ENCODE data around the gene SLF2. TPM values are rescaled to one million over a fixed set of nuclear protein-coding genes. Genes with fewer than 3 reads are reported as not detected.
A peak's percentile ranks its signal among the peaks of the same experiment; 100 is the strongest.

SLF2 gene
- total and polyA plus RNA-seq, 2 of the 13 experiments (the other 11 are each of a cell fraction or from before 2014, with no cell fraction given): 12.2 to 48.1 TPM

DNA sequence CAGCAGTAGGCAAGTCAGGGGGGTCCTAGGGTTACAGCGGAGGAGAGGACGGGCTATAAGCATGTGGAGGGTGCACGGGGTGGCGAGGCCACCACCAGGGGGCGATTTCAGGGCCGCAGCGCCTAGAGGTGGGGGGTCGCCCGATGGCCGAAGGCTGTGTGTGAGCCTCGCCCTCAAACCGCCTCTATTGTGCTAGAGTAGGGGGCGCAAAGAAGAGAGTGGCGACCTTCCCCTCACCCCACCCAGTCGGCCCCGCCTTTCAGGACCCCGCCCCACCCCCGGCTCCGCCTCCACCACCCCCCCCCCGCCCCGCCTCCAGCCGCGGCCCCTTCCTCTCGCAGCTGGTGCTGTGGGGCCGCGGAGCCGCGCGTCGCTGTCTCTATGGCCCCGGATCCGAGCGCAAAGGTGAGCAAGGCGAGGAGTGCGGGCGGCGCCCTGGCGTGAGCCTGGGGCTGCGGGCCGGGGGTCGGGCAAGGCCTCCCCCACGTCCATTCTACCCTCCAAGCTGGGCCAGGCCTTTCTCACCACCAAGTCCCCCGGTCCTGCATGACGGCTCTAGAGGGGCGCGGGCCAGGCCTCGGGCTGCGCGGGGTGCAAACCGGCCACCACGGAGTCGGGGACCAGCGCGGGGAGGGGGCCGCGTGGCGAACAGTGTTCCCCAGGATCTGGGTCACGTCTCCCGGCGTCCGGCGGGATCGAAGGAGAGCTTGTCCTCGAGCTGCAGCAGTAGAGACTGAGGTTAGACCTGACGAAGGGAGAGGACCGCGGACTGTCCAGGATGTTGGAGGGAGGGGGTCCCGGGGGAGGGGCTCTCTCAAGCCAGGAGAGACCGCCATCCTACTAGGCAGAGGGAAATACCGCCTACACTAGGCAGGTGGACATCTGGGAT lies 56.7 kb downstream of the SLF2 start, which contains the start of gene SEMA4G (continued):
- TF ChIP-seq ZNF615 (CRISPR knock-in tag; IDR thresholded peaks at IDR 0.05; ENCODE audit: borderline replicate concordance) (peak; percentile 65; the same call in 1 of the 2 replicates), RAD21 (CRISPR knock-in tag; IDR thresholded peaks at IDR 0.05) (peak; percentile 70), ZNF260 (CRISPR knock-in tag; IDR thresholded peaks at IDR 0.05; ENCODE audit: borderline replicate concordance, low read depth) (no peak), HNF4G (IDR thresholded peaks at IDR 0.05; ENCODE audit: borderline replicate concordance, low read depth, low read length) (peak; percentile 40; the same call in 1 of the 2 replicates), HNF4G (CRISPR knock-in tag; IDR thresholded peaks at IDR 0.05; ENCODE audit: borderline replicate concordance, low read depth) (no peak), ZNF296 (CRISPR knock-in tag; conservative IDR thresholded peaks at IDR 0.05) (0 out of 2 replicates have a peak, but pooled peaks have one; percentile 47), ZNF792 (CRISPR knock-in tag; IDR thresholded peaks at IDR 0.05) (no peak; the same call in 1 of the 2 replicates), SRSF4 (IDR thresholded peaks at IDR 0.05; ENCODE audit: low read depth, low read length, poor library complexity, severe bottlenecking) (no peak), ARNTL (CRISPR knock-in tag; IDR thresholded peaks at IDR 0.05) (no peak; the same call in 1 of the 2 replicates), RCOR2 (CRISPR knock-in tag; IDR thresholded peaks at IDR 0.05) (no peak), NR2C2 (CRISPR knock-in tag; IDR thresholded peaks at IDR 0.05; ENCODE audit: borderline replicate concordance) (0 out of 2 replicates have a peak, but pooled peaks have one; percentile 49), DMAP1 (CRISPR knock-in tag; IDR thresholded peaks at IDR 0.05) (peak; percentile 51; the same call in 1 of the 2 replicates), CBX5 (CRISPR knock-in tag; IDR thresholded peaks at IDR 0.05; ENCODE audit: borderline replicate concordance) (no peak), SP1 (IDR thresholded peaks at IDR 0.05) (no peak), SP1 (CRISPR knock-in tag; IDR thresholded peaks at IDR 0.05) (peak; percentile 1; the same call in 1 of the 2 replicates), THAP11 (CRISPR knock-in tag; IDR thresholded peaks at IDR 0.05) (peak; percentile 44; the same call in 1 of the 2 replicates), ZNF879 (CRISPR knock-in tag; IDR thresholded peaks at IDR 0.05) (peak; percentile 93)
- TF ChIP-seq, protein P1, sequence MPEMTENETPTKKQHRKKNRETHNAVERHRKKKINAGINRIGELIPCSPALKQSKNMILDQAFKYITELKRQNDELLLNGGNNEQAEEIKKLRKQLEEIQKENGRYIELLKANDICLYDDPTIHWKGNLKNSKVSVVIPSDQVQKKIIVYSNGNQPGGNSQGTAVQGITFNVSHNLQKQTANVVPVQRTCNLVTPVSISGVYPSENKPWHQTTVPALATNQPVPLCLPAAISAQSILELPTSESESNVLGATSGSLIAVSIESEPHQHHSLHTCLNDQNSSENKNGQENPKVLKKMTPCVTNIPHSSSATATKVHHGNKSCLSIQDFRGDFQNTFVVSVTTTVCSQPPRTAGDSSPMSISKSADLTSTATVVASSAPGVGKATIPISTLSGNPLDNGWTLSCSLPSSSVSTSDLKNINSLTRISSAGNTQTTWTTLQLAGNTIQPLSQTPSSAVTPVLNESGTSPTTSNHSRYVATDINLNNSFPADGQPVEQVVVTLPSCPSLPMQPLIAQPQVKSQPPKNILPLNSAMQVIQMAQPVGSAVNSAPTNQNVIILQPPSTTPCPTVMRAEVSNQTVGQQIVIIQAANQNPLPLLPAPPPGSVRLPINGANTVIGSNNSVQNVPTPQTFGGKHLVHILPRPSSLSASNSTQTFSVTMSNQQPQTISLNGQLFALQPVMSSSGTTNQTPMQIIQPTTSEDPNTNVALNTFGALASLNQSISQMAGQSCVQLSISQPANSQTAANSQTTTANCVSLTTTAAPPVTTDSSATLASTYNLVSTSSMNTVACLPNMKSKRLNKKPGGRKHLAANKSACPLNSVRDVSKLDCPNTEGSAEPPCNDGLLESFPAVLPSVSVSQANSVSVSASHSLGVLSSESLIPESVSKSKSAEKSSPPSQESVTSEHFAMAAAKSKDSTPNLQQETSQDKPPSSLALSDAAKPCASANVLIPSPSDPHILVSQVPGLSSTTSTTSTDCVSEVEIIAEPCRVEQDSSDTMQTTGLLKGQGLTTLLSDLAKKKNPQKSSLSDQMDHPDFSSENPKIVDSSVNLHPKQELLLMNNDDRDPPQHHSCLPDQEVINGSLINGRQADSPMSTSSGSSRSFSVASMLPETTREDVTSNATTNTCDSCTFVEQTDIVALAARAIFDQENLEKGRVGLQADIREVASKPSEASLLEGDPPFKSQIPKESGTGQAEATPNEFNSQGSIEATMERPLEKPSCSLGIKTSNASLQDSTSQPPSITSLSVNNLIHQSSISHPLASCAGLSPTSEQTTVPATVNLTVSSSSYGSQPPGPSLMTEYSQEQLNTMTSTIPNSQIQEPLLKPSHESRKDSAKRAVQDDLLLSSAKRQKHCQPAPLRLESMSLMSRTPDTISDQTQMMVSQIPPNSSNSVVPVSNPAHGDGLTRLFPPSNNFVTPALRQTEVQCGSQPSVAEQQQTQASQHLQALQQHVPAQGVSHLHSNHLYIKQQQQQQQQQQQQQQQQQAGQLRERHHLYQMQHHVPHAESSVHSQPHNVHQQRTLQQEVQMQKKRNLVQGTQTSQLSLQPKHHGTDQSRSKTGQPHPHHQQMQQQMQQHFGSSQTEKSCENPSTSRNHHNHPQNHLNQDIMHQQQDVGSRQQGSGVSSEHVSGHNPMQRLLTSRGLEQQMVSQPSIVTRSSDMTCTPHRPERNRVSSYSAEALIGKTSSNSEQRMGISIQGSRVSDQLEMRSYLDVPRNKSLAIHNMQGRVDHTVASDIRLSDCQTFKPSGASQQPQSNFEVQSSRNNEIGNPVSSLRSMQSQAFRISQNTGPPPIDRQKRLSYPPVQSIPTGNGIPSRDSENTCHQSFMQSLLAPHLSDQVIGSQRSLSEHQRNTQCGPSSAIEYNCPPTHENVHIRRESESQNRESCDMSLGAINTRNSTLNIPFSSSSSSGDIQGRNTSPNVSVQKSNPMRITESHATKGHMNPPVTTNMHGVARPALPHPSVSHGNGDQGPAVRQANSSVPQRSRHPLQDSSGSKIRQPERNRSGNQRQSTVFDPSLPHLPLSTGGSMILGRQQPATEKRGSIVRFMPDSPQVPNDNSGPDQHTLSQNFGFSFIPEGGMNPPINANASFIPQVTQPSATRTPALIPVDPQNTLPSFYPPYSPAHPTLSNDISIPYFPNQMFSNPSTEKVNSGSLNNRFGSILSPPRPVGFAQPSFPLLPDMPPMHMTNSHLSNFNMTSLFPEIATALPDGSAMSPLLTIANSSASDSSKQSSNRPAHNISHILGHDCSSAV (CRISPR knock-in tag; IDR thresholded peaks at IDR 0.05; ENCODE audit: borderline replicate concordance): no peak
- TF ChIP-seq, protein P2, sequence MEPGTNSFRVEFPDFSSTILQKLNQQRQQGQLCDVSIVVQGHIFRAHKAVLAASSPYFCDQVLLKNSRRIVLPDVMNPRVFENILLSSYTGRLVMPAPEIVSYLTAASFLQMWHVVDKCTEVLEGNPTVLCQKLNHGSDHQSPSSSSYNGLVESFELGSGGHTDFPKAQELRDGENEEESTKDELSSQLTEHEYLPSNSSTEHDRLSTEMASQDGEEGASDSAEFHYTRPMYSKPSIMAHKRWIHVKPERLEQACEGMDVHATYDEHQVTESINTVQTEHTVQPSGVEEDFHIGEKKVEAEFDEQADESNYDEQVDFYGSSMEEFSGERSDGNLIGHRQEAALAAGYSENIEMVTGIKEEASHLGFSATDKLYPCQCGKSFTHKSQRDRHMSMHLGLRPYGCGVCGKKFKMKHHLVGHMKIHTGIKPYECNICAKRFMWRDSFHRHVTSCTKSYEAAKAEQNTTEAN (CRISPR knock-in tag; conservative IDR thresholded peaks at IDR 0.05): 0 out of 2 replicates have a peak, but pooled peaks have one; percentile 48

All from HepG2 (cell line).